LHCN-M2 (cell line): ENCODE measurements around the gene PNMA6F. TPM values are rescaled to one million over a fixed set of nuclear protein-coding genes. Genes with fewer than 3 reads are reported as not detected.
A peak's percentile ranks its signal among the peaks of the same experiment; 100 is the strongest.

Experiments
- DNase-seq: peaks from one replicate; pipeline ENCODE4 v3.0.0-alpha.2; 2012; ENCODE audit warnings: low read depth
- polyA plus RNA-seq: library from polyadenylated mRNA; unstranded; fragments of >200 nt; gene quantifications from one replicate; pipeline ENCODE4 v1.2.1, GENCODE V29; 2012; ENCODE audit warnings: missing spikeins
- total RNA-seq: library from RNA; depleted of rRNA; stranded (reverse); fragments of >200 nt; gene quantifications from 2 replicates; pipeline ENCODE4 v1.2.3, GENCODE V29; 2014; rRNA removed

Gene PNMA6F
- total RNA-seq: not detected in 2 replicates
- not detected for polyA plus RNA-seq

GRCh38 chrX:153321381-153322124 is at the start of gene PNMA6F:
PNMA6F (minus strand) TSS chrX:153321767; CDS start chrX:153320674, 1,093 bp downstream.
- no peak for DNase-seq

- no peak for DNase-seq
Measured at GRCh38 chrX:153371256-153371655, 49.7 kb upstream of the PNMA6F start.

GRCh38 chrX:153370293-153371055 is 48.9 kb upstream of the PNMA6F start:
- DNase-seq: peak; percentile 10

- no peak for DNase-seq
Measured at GRCh38 chrX:153366878-153367538, 45.4 kb upstream of the PNMA6F start.

GRCh38 chrX:153366119-153366518 is 44.6 kb upstream of the PNMA6F start:
- DNase-seq: no peak

- DNase-seq: no peak
Measured at GRCh38 chrX:153365670-153366069, 44.1 kb upstream of the PNMA6F start.

GRCh38 chrX:153361781-153362397 is 40.3 kb upstream of the PNMA6F start:
- no peak for DNase-seq

- no peak for DNase-seq
Measured at GRCh38 chrX:153357877-153358276, 36.3 kb upstream of the PNMA6F start.

- DNase-seq: no peak
Measured at GRCh38 chrX:153353416-153353815, 31.8 kb upstream of the PNMA6F start.

- no peak for DNase-seq
Measured at GRCh38 chrX:153352858-153353257, 31.3 kb upstream of the PNMA6F start.

GRCh38 chrX:153351981-153352380 is 30.4 kb upstream of the PNMA6F start:
- no peak for DNase-seq

- DNase-seq: no peak
Measured at GRCh38 chrX:153349952-153350351, 28.4 kb upstream of the PNMA6F start.

- no peak for DNase-seq
Measured at GRCh38 chrX:153348421-153348820, 26.9 kb upstream of the PNMA6F start.

- no peak for DNase-seq
Measured at GRCh38 chrX:153347530-153347929, 26.0 kb upstream of the PNMA6F start.

GRCh38 chrX:153343674-153344073 is 22.1 kb upstream of the PNMA6F start:
- no peak for DNase-seq

GRCh38 chrX:153342762-153343558 is 21.4 kb upstream of the PNMA6F start:
- DNase-seq: no peak

GRCh38 chrX:153340111-153340510 is 18.5 kb upstream of the PNMA6F start:
- no peak for DNase-seq

GRCh38 chrX:153339662-153340061 is 18.1 kb upstream of the PNMA6F start:
- DNase-seq: no peak

GRCh38 chrX:153338836-153339235 is 17.3 kb upstream of the PNMA6F start:
- DNase-seq: no peak

GRCh38 chrX:153336988-153337387 is 15.4 kb upstream of the PNMA6F start:
- DNase-seq: no peak
